GM21737 (cell line): ENCODE results near the gene LIMA1.
"Not testable (repeated sequence)": the region's sequence is repeated elsewhere in the genome, so short reads cannot be mapped to it uniquely, and the experiment has no call there.

Source experiments
- ATAC-seq: cut with Tn5 transposase; IDR thresholded peaks from one replicate; pipeline ENCODE4 v1.9.1; 2021; ENCODE audit warnings: mild to moderate bottlenecking, moderate library complexity; ENCODE audit not compliant: unreplicated experiment

LIMA1 gene

DNA sequence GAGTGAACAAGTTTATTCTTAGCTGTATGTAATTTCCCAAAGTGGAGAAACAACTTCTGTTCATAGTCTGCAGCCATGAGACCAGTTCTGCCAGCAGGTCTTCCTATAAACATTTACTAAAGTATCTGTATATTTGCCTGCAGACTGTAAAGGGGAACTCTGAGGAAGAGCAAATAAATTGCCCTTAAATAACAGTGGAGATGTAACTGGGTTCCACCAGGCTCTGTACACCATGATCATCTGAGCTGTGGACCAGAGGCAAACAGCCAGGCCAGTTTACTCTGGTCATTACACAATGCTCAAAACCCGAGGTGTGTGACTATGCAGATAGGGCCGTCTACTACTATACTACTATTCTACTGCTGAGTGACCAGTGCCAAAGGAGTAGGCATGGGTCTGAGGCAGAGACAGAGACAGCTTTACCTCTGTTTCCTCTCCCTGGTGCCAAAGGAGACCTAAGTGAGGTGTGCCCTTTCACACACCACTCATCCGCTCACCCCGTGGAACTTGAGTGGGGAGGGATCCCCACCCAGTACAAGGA is 95.0 kb downstream of the LIMA1 start:
- ATAC-seq, result no peak

DNA sequence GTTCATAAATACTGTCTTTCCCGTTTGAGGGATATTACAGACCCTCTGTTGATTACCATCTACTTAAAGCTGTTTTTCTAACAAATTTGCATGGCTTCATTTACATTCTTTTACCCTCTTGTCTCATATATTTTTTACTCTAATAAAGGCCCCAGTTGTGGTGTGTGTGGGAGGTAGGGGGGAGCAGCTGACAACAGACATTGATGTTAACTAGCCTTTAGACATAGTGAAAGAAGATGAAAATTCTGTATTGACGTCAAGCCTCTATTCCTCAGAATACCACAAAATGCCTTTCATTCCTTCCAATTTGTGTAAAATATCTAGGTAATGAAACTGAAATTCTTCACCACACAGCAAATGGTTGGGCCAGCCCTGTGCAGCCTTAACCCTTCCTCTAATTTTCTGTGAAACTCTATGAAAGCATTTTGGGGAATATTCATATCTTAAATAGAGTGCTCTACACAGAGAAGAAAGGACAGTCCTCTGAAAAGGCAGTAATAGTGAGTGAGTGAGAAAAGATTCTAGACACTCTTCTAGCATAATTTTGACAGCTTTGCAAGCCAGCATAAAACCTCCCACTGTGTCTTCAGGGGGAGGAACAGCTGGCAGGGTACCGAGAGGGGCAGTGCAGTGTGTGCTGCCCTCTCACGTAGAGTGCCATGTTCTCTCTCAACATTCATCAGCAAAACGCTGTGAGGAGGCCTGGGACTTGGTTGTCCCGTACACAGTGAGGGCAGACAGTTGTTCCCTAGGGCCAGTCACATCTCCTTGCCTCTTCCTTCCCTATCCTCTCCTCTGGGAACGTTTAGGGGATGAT is 96.0 kb downstream of the LIMA1 start:
- no peak for ATAC-seq

DNA sequence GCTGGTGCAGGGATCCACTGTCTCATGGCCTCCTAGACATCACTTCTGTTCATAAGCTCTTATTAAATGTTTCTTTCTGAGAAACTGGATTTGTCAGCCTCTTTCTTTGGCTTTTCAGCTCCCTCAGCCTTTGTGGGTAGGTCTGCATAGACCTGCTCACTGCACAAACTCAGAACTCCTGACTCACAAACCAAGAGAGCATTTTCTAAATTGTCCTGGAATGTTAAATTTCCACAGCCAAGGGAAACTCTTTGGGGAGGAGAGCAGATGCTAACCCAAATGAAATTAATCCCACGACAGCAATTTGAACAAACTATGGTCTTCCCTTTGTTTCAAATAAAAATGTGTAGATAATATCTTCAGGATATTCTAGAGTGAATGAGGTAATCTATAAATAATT is 96.6 kb downstream of the LIMA1 start:
- ATAC-seq, result no peak

DNA sequence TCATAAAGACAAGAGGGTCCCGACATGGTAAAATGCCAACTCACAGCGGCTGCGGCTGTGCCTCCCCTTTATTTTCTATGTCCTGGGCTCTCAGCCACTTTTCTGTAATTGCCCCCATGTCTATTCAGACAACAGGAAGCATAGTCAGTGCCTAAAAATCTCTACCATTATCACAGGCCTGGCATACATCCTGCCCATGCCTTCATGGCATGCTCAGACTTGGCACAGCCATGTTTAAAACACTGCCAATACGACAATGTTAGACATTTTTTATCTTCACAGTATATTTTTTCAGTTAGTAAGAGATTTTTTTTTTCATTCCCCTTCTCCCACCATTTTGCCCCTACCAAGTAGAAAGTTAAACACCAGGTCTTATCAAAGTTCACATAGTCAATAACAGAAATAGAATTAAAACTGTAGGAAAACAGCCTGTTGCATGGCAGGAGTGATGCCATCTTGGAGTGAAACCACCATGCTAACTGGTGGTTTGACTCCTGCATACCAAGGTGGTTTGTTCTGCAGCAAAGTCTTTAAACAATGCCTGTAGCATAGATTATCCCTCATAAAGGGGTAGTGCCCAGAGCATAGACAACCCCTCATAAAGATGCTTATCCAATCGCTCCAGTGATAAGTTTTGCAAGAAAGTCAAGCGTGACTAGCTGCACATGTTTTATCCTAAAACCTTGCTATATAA is 97.2 kb downstream of the LIMA1 start:
- no peak for ATAC-seq

DNA sequence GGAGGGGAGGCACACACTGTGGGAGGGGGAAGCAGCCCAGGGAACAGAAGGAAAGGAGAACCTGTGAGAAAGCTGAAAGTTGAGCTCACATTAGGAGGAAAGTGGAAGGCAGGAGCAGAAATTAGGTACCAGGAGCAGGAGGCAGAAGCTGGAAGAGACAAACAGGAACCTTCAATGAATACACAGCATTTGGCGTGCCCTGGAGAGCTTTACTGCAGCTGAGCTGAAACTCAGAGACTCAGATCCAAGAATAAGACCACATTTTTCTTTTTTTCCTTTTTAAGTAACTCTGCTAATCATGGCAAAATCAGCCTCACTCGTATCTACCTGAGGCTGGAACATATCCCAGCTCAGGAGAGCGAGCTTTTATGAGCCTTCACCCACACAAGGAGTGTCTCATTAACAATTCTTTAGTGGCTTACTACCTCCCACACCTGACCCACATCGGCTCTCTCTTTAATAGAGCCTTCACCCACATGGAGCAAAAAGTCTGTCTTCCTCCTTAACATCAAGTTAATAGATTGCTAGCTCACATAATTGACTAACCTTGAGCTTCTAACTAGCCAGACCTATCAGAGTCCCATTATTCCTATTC is 97.9 kb downstream of the LIMA1 start:
- ATAC-seq, result no peak

DNA sequence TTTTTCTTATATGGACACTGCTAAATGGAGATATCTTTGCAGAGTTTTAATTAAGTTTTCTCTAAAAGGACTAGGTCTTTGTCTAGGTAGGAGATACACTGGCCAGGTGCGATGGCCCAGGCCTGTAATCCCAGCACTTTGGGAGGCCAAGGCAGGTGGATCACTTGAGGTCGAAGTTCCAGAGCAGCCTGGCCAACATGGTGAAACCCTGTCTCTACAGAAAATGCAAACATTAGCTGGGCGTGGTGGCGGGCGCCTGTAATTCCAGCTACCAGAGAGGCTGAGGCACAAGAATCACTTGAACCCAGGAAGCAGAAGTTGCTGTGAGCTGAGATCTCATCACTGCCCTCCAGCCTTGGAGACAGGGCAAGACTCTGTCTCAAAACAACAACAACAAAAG is 99.1 kb downstream of the LIMA1 start:
- ATAC-seq, result no peak

DNA sequence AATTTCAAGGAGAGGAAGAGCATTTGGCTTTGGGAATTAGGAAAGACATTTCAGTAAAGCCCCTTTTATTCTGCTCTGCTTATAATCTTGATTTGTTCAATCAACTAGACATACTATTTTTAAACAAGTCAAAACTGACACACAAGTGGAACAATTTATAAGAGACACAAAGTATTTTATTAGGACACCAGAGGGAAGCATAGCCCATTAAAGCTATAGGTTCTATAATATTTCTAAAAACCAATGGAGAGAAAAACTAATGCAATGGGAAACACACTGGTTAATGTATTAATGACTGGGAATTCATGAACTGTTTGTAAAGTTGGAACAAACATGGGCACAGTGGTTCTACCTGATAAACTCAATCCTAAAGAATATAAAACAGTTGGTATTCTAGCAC is 100.9 kb downstream of the LIMA1 start:
- no peak for ATAC-seq

DNA sequence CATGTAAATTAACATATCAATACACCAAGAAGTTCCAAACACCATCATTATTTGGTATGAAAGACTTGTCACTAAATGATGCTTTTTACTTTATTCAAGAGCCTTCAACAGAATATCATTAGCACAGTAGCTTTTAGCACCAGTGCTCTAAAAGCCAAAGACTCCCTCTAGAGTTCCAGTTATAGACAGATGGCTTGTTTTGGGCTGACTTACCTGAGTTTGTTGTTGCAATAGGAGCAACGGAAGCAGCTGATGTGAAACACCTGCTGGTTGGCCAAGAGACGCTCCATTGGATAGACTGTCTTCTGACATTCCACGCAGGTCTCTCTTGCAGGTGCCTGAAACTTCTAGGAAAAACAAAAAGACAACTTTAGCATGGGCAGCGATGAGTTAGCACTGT is 101.6 kb downstream of the LIMA1 start:
- no peak for ATAC-seq

DNA sequence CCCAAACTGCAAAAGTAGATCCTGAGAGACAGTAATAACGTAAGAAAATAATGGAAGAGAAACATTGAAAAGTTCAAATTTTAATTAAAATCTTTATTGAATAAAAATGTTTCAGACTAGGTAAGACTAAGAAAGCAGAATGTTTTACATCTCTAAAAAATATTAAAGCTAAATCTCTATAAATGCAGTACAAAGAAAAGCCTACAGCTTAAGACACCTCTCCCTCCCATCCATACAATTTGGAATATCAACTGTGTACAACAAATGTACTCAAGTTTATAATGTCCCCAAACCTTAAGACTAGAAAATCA is 107.6 kb downstream of the LIMA1 start:
- no peak for ATAC-seq

DNA sequence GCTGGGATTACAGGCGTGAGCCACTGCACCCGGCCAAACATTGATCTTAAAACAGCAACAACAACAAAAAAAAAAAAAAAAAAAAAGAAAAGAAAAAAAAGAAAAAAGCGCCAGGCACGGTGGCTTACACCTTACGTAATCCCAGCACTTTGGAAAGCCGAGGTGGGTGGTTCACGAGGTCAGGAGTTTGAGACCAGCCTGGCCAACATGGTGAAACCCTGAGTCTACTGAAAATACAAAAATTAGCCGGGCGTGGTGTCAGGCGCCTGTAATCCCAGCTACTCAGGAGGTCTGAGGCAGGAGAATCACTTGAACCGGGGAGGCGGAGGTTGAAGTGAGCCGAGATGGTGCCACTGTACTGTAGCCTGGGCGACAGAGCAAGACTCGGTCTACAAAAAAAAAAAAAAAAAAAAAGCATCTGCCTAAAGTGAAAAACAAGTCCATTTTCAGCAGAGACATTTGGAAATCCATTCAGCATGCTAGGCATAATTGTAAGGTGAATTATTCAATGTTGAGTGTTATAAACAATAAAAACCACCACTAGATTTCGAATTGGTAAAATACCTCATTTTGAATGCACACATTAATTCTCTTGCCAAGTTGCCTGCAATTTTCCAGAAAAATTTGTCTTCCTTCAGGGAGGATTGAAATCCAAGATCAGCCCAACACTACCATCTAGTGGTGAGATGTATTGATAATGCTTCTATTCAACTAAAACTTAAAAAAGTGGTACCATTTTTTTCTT is 108.2 kb downstream of the LIMA1 start:
- ATAC-seq, result no peak

DNA sequence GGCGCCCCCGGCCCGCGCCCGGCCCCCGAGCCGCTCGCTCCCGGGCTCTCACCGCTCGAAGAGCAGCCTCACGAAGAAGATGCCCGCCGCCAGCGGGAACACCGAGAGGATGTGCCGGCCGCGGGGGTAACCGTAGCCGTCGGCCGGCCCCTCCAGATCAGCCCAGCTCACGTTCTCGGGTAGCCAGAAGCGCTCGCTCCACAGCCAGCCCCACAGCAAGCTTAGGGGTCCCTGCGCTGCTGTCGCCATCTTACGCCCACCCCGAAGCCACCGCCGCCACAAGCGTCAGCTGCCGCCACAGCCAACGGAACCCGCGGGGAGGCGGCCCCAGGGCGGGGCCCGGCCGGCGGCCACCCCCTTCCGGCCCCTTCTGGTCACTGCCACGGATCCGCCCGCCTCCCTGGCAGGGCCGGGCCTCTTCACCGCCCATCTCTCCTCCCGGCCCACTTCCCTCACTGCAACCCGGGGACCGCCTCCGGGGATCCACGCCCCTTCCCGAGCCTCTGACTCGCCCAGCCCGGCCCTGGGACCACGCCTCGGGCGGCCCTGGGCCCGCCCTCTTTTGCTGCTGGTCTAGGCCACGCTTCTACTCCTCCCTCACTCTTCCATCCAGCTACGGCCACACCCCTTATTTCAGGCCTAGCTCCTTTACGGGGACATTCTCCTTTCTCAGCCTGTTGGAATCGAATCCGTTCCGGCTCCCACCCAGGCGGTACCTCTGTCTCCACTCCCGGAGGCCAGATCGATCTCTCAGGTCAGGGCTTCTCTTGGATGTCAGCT is 116.1 kb downstream of the LIMA1 start, which contains the start of gene CERS5:
Gene CERS5, minus strand, starts transcription at position 321 of the 780 bp plus-strand sequence. Its CDS starts 72 bp downstream, at position 249.
- ATAC-seq, result peak; percentile 97

DNA sequence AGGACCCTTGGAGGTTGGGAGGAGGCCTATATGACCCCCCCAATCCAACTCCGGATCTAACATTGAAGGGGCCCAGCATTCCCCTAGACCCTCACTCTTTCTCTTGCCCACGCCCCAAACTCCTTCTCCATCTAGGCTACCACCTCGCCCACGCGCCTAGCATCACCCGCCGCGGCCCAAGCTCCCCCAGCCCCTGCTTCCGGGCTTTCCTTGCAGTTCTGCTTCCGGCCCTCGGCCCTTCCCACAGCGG is 116.6 kb downstream of the LIMA1 start:
- peak; percentile 37 for ATAC-seq

DNA sequence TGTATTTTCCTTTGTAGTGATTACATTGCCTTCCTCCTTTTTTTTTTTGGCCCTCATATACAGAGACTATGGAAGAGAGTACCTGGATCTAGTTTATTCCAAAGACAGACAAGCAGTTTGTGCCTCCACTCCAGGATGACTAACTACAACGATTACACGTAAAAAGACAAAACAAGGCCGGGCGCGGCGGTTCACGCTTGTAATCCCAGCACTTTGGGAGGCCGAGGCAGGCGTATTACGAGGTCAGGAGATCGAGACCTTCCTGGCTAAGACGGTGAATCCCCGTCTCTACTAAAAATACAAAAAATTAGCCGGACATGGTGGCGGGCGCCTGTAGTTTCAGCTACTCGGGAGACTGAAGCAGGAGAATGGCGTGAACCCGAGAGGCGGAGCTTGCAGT is 118.4 kb downstream of the LIMA1 start:
- no peak for ATAC-seq

DNA sequence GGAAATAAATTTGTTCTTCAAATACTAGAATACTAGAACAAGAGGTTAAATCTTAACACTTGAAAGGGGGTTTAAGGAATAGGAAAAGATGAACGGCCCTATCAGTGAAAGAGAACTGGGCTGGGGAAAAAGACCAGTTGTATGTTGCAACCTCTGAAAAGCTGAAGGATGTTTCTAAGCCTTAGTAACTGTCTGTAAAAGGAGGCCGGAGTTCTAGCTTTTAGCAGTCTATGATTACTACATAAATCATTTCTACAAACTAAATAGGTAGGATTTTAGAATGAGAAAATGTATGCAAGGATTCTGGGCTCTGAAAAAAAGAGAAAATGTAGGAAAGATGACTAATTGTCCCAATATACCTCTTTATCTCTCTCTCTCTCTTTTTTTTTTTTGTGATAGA is 121.1 kb downstream of the LIMA1 start:
- no peak for ATAC-seq

DNA sequence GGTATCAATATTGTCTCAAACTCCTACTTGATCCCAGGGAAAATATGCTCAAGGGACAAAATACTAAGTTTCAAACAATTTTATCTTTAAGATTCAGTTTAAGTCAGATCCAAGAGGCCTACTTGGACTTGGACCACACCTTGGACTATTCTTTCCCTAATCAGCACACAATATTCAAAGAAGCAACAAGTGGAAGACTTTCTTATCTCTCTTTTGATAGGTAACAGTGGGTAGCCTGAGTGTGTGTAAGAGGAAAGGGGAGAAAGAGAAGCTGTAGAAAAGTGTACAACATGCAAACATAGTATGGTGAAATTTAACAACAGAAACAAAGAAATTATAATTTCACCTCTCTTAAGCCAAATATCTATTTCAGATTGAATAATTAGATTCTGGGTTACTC is 122.7 kb downstream of the LIMA1 start:
- no peak for ATAC-seq

DNA sequence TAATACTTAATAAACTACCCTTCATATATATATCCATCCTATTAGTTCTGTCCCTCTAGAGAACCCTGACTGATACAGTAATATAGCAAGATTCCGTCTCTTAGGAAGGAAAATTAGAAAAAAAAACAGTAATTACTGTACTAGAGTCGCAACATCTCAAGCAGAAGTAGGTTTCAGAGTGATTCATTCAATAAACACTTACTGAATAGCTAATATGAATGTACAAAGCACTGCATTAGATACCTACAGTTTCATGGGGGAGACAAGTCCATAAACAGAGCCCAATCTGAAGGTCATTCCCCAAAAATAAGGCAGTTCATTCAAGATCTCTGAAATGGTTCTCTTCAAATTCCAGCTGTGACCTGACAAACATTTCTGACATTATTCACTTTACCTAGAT is 126.1 kb downstream of the LIMA1 start:
- ATAC-seq, result no peak

DNA sequence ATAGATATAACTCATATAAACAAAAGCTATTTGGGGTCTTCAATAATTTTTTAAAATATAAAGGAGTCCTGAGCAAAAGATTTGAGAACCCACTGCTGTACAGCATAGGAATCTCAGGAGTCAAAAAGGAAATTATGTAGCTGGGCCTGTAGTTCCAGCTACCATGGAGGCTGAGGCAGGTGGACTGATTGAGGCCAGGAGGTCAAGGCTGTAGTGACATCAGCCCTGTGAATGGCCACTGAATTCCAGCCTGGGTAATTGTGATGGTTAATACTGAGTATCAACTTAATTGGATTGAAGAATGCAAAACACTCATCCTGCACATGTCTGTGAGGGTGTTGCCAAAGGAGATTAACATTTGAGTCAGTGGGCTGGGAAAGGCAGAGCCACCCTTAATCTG is 126.7 kb downstream of the LIMA1 start:
- no peak for ATAC-seq

DNA sequence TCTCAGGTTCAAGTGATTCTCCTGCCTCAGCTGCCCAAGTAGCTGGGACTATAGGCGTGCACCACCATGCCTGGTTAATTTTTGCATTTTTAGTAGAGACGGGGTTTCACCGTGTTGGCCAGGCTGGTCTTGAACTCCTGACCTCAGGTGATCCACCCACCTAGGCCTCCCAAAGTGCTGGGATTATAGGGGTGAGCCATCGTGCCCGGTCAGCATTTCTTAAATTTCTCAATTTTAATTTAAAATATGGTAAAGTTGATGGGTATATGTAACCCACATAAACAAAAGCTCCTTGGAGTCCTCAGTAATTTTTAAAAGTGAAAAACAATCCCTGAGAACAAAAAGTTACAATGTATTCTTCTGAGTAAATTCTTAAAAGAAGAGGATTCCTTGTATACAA is 128.4 kb downstream of the LIMA1 start:
- ATAC-seq, result not testable (repeated sequence)

DNA sequence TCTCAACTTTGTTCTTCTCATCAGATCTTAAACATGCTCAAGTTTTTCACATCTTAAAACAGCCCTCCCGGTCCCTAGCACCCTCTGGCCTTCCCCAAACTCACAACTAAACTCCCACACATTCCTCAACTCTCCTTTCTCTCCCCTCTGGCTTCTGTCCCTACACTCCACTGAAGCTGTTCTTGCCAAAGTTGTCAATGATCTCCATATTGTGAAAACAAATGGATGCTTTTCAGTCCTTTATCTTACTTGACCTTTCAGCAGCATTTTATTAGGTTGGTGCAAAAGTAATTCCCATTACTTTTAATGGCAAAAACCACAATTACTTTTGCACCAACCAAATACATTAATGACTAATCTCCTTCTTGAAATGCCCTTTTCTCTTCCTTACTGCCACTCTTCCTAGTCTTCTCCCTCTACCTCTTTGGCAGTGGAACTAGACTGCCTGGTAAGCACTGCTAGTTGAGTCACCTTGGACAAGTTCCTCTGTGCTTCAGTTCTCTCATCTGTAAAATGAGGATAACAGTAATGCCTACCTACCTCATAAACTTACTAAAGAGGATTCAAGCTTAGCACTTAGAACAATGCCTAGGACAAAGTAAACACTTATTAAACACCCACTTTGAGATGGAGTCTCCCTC is 132.2 kb downstream of the LIMA1 start:
- ATAC-seq, result no peak

DNA sequence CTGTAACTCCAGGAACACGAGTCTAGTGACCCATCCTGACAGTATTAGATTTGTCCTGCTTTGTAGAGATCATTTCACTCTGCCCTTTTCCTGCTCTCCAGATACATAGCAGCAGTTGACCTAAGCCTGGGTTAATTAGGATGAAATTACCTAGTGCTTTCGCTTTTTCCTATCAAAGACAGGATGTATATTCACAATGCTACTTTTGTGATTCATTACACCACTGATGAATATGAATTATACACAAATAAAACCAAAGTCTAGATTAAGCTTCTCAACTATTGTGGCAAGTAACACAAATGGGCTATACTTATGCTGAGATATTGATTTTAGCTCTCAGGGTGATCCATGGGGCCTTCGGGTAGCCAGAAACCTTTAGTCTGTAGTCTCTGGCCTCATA is 134.0 kb downstream of the LIMA1 start:
- no peak for ATAC-seq
